GM12878 (cell line): ENCODE measurements around the gene SPATA3. TPM values are rescaled to one million over a fixed set of nuclear protein-coding genes. Genes with fewer than 3 reads are reported as not detected.

Experiments
- ATF2 ChIP-seq: IDR thresholded peaks from 2 replicates; pipeline ENCODE4 v1.6.1; 2012; ENCODE audit warnings: low read length, inconsistent platforms
- CBX5 ChIP-seq: sonication (generic); IDR thresholded peaks from 2 replicates; pipeline ENCODE4 v1.6.1; 2016; ENCODE audit warnings: low read depth, moderate library complexity, mild to moderate bottlenecking, inconsistent platforms
- E2F4 ChIP-seq: IDR thresholded peaks from 2 replicates; pipeline ENCODE4 v1.6.1; 2012; ENCODE audit warnings: low read depth, low read length, improper control_type of control experiment
- EGR1 ChIP-seq, 2 experiments: IDR thresholded peaks; 1 replicate in 1 of 2; 2 replicates in 1 of 2; pipeline ENCODE4 v1.6.1; 2011 to 2012; ENCODE audit warnings: low read depth in 2 of 2, low read length in 2 of 2, borderline replicate concordance in 1 of 2, mild to moderate bottlenecking in 1 of 2, moderate library complexity in 1 of 2
- EP300 ChIP-seq, 2 experiments: fragments of 150-350 bp in 1 of 2; IDR thresholded peaks; 2 replicates each; pipeline ENCODE4 v1.6.1; 2011 to 2012; ENCODE audit warnings: low read depth in 2 of 2, low read length in 2 of 2, borderline replicate concordance in 1 of 2, improper control_type of control experiment in 1 of 2, inconsistent platforms in 1 of 2; ENCODE audit not compliant: control insufficient read depth in 1 of 2
- FOXK2 ChIP-seq: fragments of 450-650 bp; IDR thresholded peaks from 2 replicates; pipeline ENCODE4 v1.6.1; 2017; ENCODE audit warnings: mild to moderate bottlenecking, moderate library complexity
- IRF5 ChIP-seq: fragments of 450-650 bp; IDR thresholded peaks from 2 replicates; pipeline ENCODE4 v1.6.1; 2017; ENCODE audit warnings: borderline replicate concordance
- MYC ChIP-seq: IDR thresholded peaks from 2 replicates; pipeline ENCODE4 v1.6.1; 2011; ENCODE audit warnings: mild to moderate bottlenecking, low read length, moderate library complexity, inconsistent platforms; ENCODE audit not compliant: insufficient read depth, insufficient replicate concordance, insufficient read length, severe bottlenecking
- NFYA ChIP-seq: IDR thresholded peaks from 2 replicates; pipeline ENCODE4 v1.6.1; 2011; ENCODE audit warnings: low read depth, mild to moderate bottlenecking, low read length, improper control_type of control experiment, borderline replicate concordance
- NFYB ChIP-seq: IDR thresholded peaks from 2 replicates; pipeline ENCODE4 v1.6.1; 2011; ENCODE audit warnings: low read depth, mild to moderate bottlenecking, low read length, improper control_type of control experiment, moderate library complexity; ENCODE audit not compliant: insufficient read depth
- NR2C1 ChIP-seq: fragments of 450-650 bp; IDR thresholded peaks from 2 replicates; pipeline ENCODE4 v1.6.1; 2017; ENCODE audit warnings: antibody characterized with exemption, mild to moderate bottlenecking, moderate library complexity
- RAD21 ChIP-seq: IDR thresholded peaks from 2 replicates; pipeline ENCODE4 v1.6.1; 2011; ENCODE audit warnings: mild to moderate bottlenecking, low read depth, low read length, moderate library complexity; ENCODE audit not compliant: insufficient read depth
- RBBP5 ChIP-seq: fragments of 200-600 bp; sonication (generic); conservative IDR thresholded peaks from 2 replicates; pipeline ENCODE4 v1.6.1; 2016
- RFX5 ChIP-seq: IDR thresholded peaks from 2 replicates; pipeline ENCODE4 v1.6.1; 2011; ENCODE audit warnings: low read depth, low read length, improper control_type of control experiment
- SKIL ChIP-seq: fragments of 450-650 bp; IDR thresholded peaks from 2 replicates; pipeline ENCODE4 v1.6.1; 2017; ENCODE audit warnings: mild to moderate bottlenecking, low read depth, inconsistent platforms; ENCODE audit not compliant: poor library complexity, severe bottlenecking
- SMARCA5 ChIP-seq: fragments of 450-650 bp; IDR thresholded peaks from 2 replicates; pipeline ENCODE4 v1.6.1; 2017; ENCODE audit warnings: mild to moderate bottlenecking
- STAT1 ChIP-seq: fragments of 450-650 bp; conservative IDR thresholded peaks from 2 replicates; pipeline ENCODE4 v1.6.1; 2014; ENCODE audit warnings: antibody characterized with exemption, mild to moderate bottlenecking
- STAT3 ChIP-seq: IDR thresholded peaks from 2 replicates; pipeline ENCODE4 v1.6.1; 2011; ENCODE audit warnings: low read depth, low read length, improper control_type of control experiment
- YY1 ChIP-seq: IDR thresholded peaks from 2 replicates; pipeline ENCODE4 v1.6.1; 2011; ENCODE audit warnings: low read depth, mild to moderate bottlenecking, low read length
- ZBED1 ChIP-seq: IDR thresholded peaks from 2 replicates; pipeline ENCODE4 v1.6.1; 2016; ENCODE audit warnings: borderline replicate concordance
- ZNF207 ChIP-seq: fragments of 450-650 bp; IDR thresholded peaks from 2 replicates; pipeline ENCODE4 v1.6.1; 2014; ENCODE audit warnings: antibody characterized with exemption, mild to moderate bottlenecking, borderline replicate concordance
- ZNF24 ChIP-seq: fragments of 450-650 bp; IDR thresholded peaks from 2 replicates; pipeline ENCODE4 v1.6.1; 2017; ENCODE audit warnings: antibody characterized with exemption, mild to moderate bottlenecking
- polyA plus RNA-seq, 11 experiments: library from polyadenylated mRNA; depleted of rRNA in 4 of 11; unstranded in 6 of 11; stranded (reverse) in 5 of 11; fragments of >200 nt; fragmentation: Nextera tagmentation in 4 of 11; fragmentation: Illumina TruSeq in 1 of 11; extraction: Ambion mirVana in 4 of 11; extraction: Trizol in 1 of 11; gene quantifications; 1 replicate in 1 of 11; 2 replicates in 10 of 11; pipeline versions ENCODE4 v1.2.1 to v1.2.3, GENCODE V29; 2011 to 2016; ENCODE audit warnings: inconsistent platforms in 2 of 11, missing spikeins in 2 of 11, low read depth in 1 of 11
- total RNA-seq, 4 experiments: library from RNA; depleted of rRNA in 3 of 4; stranded (reverse); fragments of >200 nt in 3 of 4; fragmentation: Illumina TruSeq in 1 of 4; extraction: Trizol in 1 of 4; gene quantifications; 2 replicates each; pipeline versions ENCODE4 v1.2.1 to v1.2.3, GENCODE V29; 2013 to 2021

The SPATA3 gene
- total and polyA plus RNA-seq, 10 of the 15 experiments (the other 5 are each of a cell fraction or from before 2014, with no cell fraction given), result not detected

GRCh38 chr2:231056453-231057416, 60.8 kb downstream of the SPATA3 start, which contains the start of gene PSMD1 (continued):
- TF ChIP-seq ZNF24, result no peak
- peak in 1 of 2 experiments; percentile 75; a peak in 2 of 3 replicates for TF ChIP-seq EGR1 (IDR thresholded peaks at IDR 0.05; ENCODE audit: borderline replicate concordance in 1 of 2, low read depth in 2 of 2, low read length in 2 of 2)
- TF ChIP-seq ZBED1, result no peak
- peak; percentile 46 for TF ChIP-seq FOXK2
- peak; percentile 78 for TF ChIP-seq SMARCA5
- TF ChIP-seq NR2C1, result peak; percentile 52
- peak; percentile 91 for TF ChIP-seq MYC
- no peak for TF ChIP-seq NFYA
- TF ChIP-seq E2F4, result no peak
- TF ChIP-seq NFYB, result no peak
- TF ChIP-seq IRF5, result peak; percentile 99
- TF ChIP-seq ZNF207, result peak; percentile 95; the same call in 1 of the 2 replicates
- TF ChIP-seq RFX5, result no peak
- no peak for TF ChIP-seq CBX5
- no peak for TF ChIP-seq ATF2
- peak; percentile 46 for TF ChIP-seq SKIL
- no peak for TF ChIP-seq RBBP5
- TF ChIP-seq RAD21, result no peak
- TF ChIP-seq YY1, result peak; percentile 97
- 0 out of 4 replicates have a peak, but pooled peaks of 1 of the 2 experiments have one; percentile 10 for TF ChIP-seq EP300 (IDR thresholded peaks at IDR 0.05; ENCODE audit: borderline replicate concordance in 1 of 2, control insufficient read depth in 1 of 2, low read depth in 2 of 2, low read length in 2 of 2)
- TF ChIP-seq STAT1, result peak; percentile 79; the same call in 1 of the 2 replicates
- no peak for TF ChIP-seq STAT3
